SK-N-MC (cell line): ENCODE data around the gene NOTUM.

Experiments used
- DNase-seq: peaks from one replicate; pipeline ENCODE4 v3.0.0-alpha.2; 2011; ENCODE audit warnings: low read depth, low spot score
- H3K27ac ChIP-seq: fragments of 200-600 bp; sonication (generic); 2 replicates; pipeline ENCODE4 v1.5.1; 2016; ENCODE audit warnings: mixed run types
- H3K36me3 ChIP-seq: fragments of 200-600 bp; sonication (generic); 2 replicates; pipeline ENCODE4 v1.6.1; 2017; ENCODE audit warnings: antibody characterized with exemption, low read length, mixed read lengths; ENCODE audit not compliant: insufficient read depth
- H3K4me3 ChIP-seq: fragments of 200-600 bp; sonication (generic); 2 replicates; pipeline ENCODE4 v1.5.1; 2016
- H3K9ac ChIP-seq: fragments of 200-600 bp; sonication (generic); 2 replicates; pipeline ENCODE4 v1.8.0; 2017; ENCODE audit warnings: mixed run types, mixed read lengths; ENCODE audit not compliant: insufficient read length
- H3K9me3 ChIP-seq: fragments of 200-600 bp; sonication (generic); 2 replicates; pipeline ENCODE4 v1.6.1; 2017; ENCODE audit warnings: low read depth, mild to moderate bottlenecking, antibody characterized with exemption, low read length, moderate library complexity, mixed read lengths
- EZH2 ChIP-seq: fragments of 200-600 bp; sonication (generic); IDR thresholded peaks from one replicate; pipeline ENCODE4 v1.6.1; 2017; ENCODE audit warnings: antibody characterized with exemption
- FOXP2 ChIP-seq: optimal IDR thresholded peaks from 2 replicates; pipeline ENCODE3; 2011; ENCODE audit warnings: mild to moderate bottlenecking, moderate library complexity; ENCODE audit not compliant: insufficient read depth; ENCODE audit errors: extremely low read length, control extremely low read depth
- POLR2AphosphoS5 ChIP-seq: IDR thresholded peaks from 2 replicates; pipeline ENCODE4 v1.6.1; 2012; ENCODE audit warnings: mild to moderate bottlenecking, low read depth, low read length, borderline replicate concordance

Gene NOTUM

DNA sequence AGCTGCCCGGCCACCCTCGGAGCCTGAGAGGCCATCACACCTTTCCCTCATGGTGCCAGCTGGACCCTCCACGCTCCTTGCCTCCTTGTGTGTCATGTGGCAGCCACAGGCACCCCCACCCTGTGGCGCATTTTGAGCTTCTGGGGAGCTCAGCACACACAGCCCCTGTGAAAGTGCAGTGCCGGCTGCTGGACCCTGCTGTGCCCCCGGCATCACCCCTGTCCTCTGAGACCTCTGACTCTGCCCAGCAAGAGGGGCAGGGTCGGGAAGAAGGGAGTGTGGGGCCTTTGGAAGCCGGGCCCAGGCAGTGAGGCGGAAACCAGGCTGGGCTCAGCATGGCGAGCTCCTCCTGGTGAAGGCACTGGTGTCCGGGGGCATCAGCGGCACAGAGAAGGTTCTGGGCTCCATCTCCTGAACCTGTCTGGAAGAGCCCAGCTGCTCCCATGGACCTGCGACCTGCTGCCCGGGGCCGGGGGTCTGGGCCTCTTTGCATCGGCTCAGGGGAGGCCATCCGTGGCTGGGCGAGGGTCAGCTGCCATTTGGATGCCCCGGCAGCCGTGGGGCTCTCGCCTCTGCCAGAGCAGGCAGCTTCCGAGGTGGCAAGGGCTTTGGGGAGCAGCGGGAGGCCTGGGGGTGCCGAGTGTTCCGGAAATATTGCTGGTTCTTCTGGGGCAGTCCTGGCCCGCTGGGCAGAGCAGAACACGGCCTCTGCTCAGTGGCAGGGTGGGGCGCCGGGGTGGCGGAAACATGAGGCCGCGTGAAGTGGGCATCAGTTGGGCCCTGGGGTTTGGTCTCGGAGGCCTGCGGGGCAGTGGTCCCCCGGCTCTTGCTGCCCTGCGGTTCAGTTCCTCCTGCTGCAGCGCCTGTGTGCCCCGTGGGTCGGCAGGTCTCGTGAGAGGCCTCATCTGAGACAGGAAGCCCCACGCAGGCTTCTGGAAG is 43.8 kb upstream of the NOTUM start:
- H3K9ac ChIP-seq: no peak overlapping the region
- TF ChIP-seq FOXP2 (no peak), POLR2AphosphoS5 (no peak), EZH2 (no peak)
- no peak overlapping the region for H3K27ac ChIP-seq
- H3K4me3 ChIP-seq: no peak overlapping the region
- no peaks in the 10 kb centered on the region for H3K36me3 ChIP-seq
- no peak for DNase-seq
- H3K9me3 ChIP-seq: no peaks in the 10 kb centered on the region

- no peak overlapping the region for H3K4me3 ChIP-seq
- DNase-seq: no peak
- TF ChIP-seq FOXP2 (no peak), EZH2 (no peak)
- H3K36me3 ChIP-seq: no peaks in the 10 kb centered on the region
- no peak overlapping the region for H3K27ac ChIP-seq
- H3K9me3 ChIP-seq: no peaks in the 10 kb centered on the region
- H3K9ac ChIP-seq: no peak overlapping the region
Observed at GRCh38 chr17:82003411-82004381, 42.7 kb upstream of the NOTUM start.

DNA sequence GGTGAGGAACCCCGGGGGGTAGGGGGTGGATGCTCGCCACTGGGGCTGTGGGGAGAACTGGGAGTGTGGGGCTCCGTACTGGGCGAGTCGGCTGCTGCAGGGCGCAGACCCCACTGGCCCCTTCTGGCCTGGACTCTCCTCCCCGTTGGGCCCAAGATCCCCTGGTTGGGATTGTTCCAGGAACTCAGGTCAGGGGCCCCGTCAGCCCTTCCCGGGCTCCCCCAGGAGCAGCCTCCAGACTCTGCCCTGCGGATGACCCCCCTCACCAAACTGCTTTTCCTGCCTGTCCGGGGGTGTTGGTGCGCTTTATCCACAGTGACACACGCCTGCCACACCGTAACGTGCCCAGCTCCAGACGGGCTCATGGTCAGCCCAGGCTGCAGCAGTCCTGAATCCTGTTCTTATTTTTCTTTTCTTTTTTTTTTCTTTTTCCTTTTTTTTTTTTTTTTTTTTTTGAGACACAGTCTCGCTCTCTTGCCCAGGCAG is 40.6 kb upstream of the NOTUM start:
- TF ChIP-seq POLR2AphosphoS5 (no peak), EZH2 (no peak), FOXP2 (no peak)
- H3K9ac ChIP-seq: no peak overlapping the region
- no peak for DNase-seq
- no peak overlapping the region for H3K4me3 ChIP-seq
- no peak overlapping the region for H3K27ac ChIP-seq
- no peaks in the 10 kb centered on the region for H3K36me3 ChIP-seq
- H3K9me3 ChIP-seq: no peaks in the 10 kb centered on the region

GRCh38 chr17:82000803-82001570 is 40.0 kb upstream of the NOTUM start:
- no peak overlapping the region for H3K9ac ChIP-seq
- no peaks in the 10 kb centered on the region for H3K9me3 ChIP-seq
- H3K27ac ChIP-seq: no peak overlapping the region
- TF ChIP-seq FOXP2: no peak
- H3K36me3 ChIP-seq: no peaks in the 10 kb centered on the region
- H3K4me3 ChIP-seq: no peak overlapping the region
- DNase-seq: no peak

GRCh38 chr17:81999976-82000802 is 39.2 kb upstream of the NOTUM start:
- Histone ChIP-seq H3K36me3 (no peaks in the 10 kb centered on the region), H3K27ac (no peak overlapping the region), H3K9ac (no peak overlapping the region), H3K9me3 (no peaks in the 10 kb centered on the region), H3K4me3 (no peak overlapping the region)
- no peak for TF ChIP-seq FOXP2
- no peak for TF ChIP-seq POLR2AphosphoS5
- DNase-seq: no peak

GRCh38 chr17:81999587-81999975 is 38.6 kb upstream of the NOTUM start:
- TF ChIP-seq EZH2: no peak
- no peak for TF ChIP-seq POLR2AphosphoS5
- TF ChIP-seq FOXP2: no peak
- no peak overlapping the region for H3K9ac ChIP-seq
- DNase-seq: no peak

DNA sequence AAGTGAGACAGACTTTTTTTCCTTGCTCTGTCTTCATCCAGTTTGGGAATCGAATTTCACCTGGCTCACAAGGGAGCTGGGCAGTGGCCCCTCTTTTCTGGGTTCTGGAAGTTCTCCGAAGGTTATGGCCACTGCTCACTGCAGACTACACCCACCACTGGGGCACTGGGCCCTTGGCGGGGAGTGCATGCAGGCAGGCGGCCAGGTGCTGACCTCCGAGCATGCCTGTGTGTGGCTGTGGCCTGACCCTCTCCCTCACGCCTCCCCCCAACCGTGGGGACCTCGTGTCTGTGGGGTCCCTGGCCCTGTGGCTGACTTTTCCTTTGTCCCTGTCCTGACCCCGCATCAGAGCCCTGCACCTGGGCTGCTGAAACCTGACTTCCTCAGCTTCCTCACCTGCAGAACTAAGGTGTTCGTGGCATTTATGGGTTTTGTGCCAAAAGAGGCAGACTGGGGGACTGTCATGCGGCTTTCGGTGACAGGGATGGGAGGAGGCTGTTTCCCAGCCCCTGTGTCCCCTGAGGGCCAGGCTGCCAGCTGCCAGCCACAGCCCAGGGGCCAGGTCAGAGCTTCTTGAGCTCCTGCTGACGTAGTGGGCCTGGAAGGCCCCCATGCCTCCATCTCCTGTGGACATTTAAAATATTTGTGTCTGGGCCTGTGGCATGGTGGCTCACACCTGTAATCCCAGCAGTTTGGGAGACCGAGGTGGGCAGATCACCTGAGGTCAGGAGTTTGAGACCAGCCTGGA is 37.9 kb upstream of the NOTUM start:
- Histone ChIP-seq H3K36me3 (no peaks in the 10 kb centered on the region), H3K4me3 (no peak overlapping the region), H3K27ac (no peak overlapping the region), H3K9me3 (no peaks in the 10 kb centered on the region), H3K9ac (no peak overlapping the region)
- TF ChIP-seq EZH2 (no peak), FOXP2 (no peak), POLR2AphosphoS5 (no peak)
- DNase-seq: no peak

More at GRCh38 chr17:81999587-81999975, 38.6 kb upstream of the NOTUM start:
- Histone ChIP-seq H3K27ac (no peak overlapping the region), H3K36me3 (no peaks in the 10 kb centered on the region), H3K4me3 (no peak overlapping the region), H3K9me3 (no peaks in the 10 kb centered on the region)
